GM19438 (cell line): ENCODE data around the gene XYLB.

Source experiments
- ATAC-seq: cut with Tn5 transposase; IDR thresholded peaks from one replicate; pipeline ENCODE4 v1.9.1; 2021; ENCODE audit warnings: low read depth; ENCODE audit not compliant: unreplicated experiment

The XYLB gene

DNA sequence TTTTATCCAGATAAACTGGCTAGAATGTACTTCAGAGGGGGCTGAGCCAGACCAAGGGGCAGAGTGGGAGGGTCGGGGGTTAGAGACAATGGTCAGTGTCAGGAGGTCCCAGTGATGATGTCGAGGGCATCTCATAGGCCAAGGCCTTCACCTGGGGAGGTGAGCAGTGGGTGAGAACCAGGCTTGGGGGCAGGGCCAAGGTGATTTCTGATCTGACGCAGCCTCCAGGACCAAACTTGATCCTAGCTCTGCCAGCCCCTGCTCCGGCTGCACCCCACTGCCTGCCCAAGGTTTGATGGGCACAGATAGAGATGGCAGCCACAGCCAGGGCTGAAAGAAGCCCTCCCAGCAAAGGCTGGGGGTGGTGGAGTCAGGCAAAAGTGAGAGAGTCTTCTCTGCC is 14.9 kb downstream of the XYLB start:
- ATAC-seq: no peak

DNA sequence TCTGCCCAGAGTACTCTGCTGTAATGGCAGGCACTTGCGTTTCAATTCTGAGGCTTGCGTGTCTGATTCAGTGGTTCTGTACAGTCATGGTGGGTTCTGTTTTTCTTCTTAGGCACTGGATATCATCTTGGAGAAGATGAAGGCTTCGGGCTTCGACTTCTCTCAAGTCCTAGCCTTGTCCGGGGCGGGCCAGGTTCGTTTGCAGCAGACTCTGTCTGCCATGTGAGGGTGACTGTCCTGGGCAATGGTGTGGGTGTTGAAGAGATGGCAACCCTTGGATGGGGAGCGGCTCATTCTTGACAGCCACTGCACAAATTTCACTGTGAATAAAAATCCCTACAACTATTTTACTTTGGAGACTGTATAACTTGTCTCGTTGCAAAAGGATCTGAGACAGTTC is 16.2 kb downstream of the XYLB start:
- ATAC-seq: no peak

DNA sequence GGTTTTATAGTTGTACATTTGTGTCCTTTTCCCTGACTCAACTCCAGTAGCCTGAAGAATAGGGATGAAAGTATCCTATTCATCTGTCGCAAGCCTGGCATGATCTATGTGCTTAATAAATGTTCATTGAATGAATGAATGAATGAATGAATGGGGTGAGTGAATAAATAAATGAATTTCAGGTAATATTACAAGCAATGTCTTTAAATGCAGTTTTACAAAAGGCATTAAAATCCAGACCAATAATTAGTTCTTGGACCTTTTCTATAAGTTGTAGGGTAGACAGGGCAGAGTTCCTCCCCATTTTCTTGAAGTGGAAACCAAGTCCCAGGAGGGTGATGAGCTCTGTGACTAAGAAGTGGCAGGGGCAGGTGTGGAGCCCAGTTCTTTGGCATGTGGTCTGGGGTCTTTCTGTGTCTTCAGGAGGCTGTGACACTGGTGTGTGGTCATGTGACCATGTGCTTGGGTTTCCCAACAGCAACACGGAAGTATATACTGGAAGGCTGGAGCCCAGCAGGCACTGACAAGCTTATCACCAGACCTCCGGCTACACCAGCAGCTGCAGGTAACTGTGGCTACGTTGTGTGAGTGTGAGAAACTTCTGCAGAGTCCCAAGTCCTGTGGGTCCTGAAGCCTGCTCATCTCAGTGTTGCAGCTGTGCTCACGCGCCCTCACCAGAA is 18.3 kb downstream of the XYLB start:
- no peak for ATAC-seq

DNA sequence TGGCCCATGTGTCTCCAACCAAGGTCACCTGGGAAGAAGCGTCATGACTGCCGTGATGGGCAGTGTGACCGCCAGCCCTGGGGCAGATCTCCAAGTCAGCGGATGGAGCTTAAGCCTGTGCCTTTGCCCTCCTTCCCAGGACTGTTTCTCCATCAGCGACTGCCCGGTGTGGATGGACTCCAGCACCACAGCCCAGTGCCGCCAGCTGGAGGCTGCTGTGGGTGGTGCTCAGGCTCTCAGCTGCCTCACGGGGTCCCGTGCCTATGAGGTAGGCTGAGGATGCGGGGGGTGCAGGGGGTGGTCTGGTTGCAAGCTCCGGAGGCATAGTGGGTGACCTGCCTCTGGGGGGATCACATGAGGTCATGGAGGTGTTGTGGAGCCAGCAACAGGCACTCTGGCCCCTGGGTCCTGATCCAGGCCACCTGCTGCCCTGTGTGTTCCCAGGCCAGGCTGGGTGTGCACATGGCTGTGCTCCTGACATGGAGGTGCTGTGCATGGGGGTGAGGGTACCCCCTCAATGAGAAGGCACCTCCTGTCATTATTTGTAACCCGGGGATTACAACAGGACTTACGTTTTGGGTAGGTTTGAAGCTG is 19.0 kb downstream of the XYLB start:
- ATAC-seq: no peak

DNA sequence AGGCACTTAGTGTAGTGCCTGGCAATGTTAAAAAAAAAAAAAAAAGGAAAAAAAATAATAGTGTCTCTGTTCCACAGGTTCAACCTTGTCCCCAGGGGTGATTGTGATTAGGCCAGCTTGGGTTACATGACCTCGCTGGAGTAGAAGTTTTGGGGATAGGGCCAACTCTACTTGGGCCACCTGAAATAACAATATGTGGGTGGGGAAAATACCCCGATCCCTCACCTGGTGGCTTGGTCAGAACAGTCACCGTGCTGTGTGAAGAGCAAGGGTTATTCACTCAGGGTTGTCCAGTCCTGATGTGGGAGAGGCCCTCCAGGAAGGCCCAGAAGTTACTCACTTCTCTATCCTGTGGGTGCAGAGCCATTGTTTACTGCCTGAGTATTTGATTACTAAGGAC is 19.5 kb downstream of the XYLB start:
- ATAC-seq: no peak

DNA sequence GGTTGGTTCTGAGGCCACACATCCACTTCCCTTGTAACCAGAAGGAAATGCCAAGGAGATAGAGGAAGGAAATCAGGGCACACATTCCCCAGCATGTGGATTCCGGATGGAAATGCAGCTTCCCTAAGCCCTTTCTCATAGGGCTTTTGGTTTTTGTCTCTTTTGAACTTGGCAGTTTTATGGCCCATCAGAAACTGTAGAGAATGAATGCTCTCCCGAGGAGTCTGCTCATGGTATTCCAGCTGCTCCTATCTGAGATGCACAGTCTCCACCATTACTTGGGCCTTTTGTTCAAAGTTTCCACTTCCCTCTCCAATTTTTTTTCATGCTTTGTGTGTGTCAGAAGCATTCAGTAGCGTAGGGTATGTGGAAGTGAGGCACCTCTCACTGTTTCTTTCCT is 21.2 kb downstream of the XYLB start:
- ATAC-seq: no peak

DNA sequence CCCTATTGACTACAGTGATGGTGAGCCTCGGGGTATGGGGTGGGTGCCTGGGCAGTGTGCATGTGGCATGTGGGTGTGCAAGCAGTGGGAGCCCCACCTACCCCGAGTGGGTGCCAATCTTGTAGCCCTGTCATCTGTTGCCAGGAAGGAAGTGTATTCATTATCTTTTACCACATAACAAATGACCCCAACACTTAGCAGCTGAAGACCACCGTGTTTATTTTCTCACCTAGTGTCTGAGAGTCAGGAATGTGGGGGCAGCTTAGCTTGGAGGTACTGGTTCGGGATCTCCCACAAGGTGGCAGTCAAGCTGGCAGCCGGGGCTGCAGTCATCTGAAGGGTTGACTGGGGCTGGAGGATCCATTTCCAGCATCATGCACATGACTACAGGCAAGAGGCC is 21.7 kb downstream of the XYLB start:
- ATAC-seq: no peak

DNA sequence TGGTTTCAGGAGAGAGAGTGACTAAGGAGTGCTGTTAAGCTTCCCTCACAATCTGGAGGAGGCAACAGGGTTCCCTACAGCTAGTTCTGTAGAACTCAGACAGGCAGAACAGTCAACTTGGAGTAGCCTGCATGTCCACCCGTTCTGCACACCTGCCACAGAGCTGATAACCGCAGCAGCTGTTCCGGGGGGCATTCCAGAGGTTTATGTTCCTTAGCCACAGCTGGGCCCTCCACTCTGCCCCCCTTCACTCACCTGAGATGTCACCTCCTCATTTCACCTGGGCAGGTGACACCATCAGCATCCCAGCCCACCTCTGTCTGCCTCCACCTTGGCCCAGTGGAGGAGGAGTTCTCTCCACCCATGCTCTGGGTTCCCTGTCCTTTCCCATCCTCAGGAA is 22.6 kb downstream of the XYLB start:
- no peak for ATAC-seq

DNA sequence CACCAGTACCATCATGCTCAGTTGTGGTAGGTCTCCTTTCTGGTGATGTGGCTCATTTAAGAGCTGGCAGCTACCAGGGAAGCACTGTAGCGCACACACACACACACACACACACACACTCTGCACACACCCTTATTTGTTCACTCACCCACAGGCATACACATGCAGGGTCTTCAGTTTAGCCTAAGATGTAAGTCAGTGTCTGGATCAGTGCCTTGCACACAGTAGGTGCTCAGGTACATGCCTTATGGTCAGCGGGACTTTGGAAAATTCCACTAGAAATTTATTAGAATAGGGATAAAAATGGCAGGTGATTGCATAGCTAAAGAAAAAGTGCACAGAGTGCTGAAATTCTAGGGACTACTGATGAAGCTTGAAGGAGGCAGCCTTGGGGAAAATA is 23.6 kb downstream of the XYLB start:
- ATAC-seq: no peak

DNA sequence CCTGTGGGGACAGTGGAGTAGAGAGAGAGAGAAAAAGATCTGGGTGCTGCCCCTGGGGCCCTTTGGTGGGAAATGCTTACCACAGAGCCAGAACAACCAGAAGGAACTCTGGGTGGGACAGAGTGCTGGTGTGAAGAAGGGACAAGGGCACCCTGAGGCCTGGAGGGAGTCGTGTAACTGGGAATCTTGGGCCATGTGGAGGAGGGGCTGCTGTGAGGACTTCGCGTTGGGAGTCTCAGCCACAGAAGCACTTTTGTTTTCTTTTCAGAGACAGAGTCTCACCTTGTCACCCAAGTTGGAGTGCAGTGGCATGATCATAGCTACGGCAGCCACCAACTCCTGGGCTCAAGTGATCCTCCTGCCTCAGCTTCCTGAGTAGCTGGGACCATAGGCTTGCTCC is 24.3 kb downstream of the XYLB start:
- no peak for ATAC-seq

DNA sequence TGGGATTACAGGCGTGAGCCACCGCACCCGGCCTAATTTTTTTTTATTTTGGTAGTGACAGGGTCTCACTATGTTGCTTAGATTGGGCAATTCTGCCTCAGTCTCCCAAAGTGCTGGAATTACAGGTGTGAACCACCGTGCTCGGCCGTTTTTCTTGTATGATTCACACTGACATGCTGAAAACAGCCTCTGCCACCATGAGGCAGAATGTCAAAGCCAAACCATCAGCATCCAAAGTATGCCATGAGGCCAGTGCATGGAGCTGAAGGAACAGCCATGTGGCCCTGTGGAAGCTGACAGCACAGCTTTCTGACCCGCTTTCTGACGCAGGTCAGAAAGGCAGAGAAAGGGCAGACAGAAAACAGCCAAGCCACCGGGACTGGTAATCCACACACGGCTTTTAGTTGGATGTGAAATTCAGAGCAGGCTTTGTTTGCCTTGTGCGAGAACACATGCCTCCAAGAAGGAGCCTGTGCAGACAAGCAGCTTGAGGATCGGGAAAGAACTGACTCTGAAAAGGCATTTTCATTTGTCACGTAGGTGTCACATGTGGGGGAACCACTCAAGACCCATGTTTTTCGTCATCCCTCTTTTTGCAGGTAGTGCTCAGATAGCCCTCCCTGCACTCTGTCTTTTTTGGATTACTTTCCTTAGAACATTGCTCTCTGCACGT is 25.1 kb downstream of the XYLB start:
- ATAC-seq: no peak

DNA sequence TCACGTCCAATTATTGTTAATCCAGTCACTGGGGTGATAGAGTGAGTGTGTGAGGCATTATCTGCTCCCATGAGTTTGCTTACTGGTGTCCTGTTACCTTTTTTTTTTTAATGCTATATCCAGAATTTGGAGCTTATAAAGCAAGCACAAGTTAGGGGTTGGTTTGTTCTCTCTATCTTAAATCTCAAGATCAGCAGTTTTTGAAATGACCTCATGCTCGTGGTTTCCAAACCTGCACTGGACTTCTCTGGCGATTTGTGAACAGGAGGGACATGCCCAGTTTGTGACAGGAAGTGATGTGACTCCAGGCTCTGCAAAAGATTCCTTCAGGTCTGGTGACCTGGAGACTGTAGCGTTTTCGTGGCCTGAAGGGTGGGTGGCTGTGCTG is 25.6 kb downstream of the XYLB start:
- no peak for ATAC-seq

DNA sequence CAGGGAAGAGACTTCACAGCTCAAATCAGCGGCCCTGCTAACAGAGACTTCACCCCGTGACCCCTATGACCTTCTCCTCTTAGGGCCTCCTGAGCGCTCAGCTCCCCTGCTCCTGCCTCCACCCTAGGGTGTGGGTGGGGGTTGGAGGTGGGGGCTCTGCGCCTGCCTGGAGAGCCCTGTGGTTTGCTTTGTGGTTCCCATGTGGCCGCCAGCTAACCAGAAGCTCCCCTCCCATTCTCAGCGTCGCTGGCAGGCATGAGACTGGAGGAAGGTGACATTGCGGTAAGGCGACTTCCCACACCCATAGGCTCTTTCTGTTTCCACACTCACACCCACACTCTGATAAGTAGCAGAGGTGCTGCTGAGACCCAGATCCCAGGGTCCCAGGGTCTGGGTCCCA is 27.6 kb downstream of the XYLB start:
- no peak for ATAC-seq

DNA sequence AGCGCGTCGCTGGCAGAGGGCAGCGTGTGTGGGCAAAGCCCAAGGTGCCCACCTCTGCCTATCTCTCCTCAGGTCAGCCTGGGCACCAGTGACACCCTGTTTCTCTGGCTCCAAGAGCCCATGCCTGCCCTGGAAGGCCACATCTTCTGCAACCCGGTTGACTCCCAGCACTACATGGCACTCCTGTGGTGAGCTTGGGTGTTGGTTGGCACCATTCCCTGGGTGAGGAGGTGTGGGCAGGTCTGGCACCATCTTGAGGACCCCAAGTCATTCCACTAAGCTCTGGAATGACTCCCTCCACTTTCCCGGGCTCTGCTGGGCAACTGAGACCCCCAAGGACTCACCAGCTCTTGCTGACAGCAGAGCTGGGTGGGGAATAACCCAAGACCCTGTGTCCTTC is 28.5 kb downstream of the XYLB start:
- no peak for ATAC-seq

DNA sequence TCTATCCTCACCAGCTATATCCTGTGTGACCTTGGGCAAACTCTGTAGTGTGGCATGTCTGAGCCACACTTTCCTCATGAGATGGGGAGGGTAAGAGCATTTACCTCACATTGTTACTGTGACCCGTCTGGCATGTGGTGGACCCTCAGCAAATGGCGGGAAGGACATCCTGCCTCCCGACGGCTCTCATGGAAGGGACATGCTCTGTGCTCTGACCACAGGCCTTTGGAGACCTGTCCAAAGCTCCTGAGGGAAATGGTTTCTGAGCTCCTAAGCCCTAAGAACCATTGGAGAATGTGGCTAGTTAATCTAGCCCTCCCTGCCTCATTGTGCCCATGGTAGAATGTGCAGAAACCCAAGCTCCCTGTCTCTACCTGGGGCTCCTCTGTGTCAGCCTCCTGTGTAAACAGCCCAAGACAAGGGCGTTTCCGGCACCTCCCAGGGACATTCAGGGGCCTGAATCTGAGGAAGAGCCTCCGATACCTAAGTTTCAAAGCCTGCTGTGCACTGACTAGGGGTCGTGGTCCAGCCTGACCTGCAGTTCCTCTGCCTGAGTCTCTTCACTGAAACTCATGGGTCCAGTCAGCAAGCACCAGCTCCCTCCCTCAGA is 29.0 kb downstream of the XYLB start:
- no peak for ATAC-seq

DNA sequence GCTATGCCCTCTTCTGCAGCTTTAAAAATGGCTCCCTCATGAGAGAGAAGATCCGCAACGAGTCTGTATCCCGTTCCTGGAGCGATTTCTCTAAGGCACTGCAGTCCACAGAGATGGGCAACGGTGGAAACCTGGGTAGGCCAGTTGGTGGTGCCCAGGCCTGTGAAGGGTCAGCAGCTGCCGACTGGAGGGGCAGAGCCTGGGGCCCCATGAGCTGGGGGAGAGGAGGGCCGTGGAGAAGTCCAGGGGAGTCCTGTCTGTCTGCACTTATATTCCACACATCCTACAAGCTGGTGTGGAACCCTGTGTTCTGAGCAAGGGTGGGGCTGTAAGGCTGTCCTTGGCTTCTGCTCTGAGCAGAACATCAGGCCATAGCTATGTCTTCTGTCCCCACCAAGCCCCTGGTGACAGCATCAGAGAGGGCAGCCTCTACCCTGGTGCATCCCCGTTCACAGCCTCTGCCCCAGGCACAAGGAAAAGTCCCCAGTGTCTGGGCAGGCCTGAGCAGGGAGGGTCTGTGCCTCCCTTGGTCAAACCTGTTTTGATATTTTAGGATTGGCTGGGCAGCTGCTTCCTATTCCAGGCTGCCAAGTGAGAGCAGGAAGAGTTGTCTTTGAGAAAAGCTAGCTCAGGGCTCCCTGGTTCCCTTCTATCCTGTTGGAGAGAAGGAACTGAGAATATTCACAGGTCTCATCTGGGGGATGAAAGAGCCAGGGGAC is 29.7 kb downstream of the XYLB start:
- ATAC-seq: no peak

DNA sequence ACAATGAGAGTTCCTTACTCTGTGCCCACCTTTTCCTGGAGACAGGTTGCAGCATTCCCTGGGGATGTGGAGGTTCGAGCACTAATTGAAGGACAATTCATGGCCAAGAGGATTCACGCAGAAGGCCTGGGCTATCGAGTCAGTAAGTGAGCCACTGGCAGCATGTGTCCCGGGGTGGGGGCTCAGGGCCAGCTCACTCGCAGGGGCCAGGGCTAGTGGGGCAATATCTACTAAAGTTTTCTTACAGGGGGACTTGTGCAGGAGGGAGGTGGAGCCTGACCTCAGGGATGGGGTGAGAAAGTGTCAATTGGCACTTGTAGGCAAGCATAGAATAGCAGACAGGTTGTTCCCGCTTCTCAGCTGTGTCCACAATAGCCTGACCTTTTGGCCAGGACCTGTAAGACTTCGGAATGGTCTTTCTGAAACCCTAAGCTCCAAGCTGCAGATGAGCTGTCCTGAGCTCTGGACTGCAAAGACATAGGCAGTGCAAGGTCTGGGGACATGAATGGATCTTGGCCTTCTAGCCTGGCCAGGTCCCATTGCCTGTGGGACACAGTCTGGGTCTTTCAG is 32.7 kb downstream of the XYLB start:
- ATAC-seq: no peak

DNA sequence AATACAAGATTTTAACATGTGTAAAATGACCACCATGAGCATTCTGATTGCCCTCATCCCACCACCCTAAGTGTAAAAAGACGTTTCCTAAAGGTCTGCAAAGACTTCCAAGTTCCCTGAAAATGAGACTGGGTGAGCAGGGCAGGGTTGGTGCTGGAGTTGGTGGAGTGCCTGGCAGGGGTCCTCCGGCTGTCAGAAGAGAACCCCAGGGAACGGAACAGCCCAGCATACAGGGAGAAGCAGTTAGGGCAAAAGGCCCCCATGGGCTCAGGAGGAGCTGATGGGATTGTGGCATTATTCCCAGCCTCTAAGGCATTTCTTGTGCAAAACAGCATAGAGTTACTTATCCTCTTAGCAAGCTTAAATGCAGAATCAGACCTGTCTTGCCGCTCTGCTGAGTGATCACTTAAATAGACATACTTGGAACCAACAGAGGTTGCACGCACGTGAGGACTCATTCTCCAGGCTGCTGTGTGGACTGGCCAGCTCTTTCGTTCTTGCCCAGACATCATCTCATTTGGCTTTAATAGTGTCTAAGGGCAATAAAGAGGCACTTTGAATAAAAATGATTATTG is 36.0 kb downstream of the XYLB start:
- ATAC-seq: no peak

DNA sequence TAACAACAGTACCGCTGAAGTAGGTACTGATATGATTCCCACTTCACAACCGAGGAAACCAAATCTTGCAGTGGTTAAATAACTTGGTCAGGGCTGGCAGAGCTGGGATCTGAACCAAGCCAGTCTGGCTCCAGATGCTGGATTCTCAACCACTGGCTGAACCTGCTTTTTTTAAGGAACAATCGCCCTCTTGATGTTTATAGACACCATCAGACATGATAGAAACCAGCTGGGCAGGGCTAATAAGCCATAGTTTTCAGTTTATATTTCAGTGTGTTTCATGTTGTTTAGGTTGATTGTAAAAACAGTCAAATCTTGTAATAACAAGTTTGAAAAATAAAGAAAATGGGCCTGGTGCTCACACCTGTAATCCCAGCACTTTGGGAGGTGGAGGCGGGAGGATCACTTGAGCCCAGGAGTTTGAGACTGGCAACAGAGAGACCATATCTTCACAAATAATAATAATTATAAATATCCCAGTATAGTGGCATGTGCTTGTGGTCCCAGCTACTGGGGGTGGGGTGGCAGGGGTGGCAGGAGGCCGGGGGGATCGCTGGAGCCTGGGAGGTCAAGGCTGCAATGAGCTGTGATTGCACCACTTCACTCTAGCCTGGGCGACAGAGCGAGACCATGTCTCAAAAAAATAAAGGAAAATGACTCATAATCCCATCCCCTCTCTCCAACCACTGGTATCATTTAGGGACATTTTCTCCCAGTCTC is 36.7 kb downstream of the XYLB start:
- ATAC-seq: no peak
